SKM-1 treated with dmso at 0.1 percent for 144 hours (cell line): Measurements from ENCODE around the gene MAP3K9.

Source experiments
- DNase-seq: peaks from one replicate; lab custom pipeline; 2025; ENCODE audit not compliant: unreplicated experiment; lab: John Stamatoyannopoulos, UW

The MAP3K9 gene

GRCh38 chr14:70821584-70822529, 12.5 kb upstream of the MAP3K9 start:
- DNase-seq = no peak

- DNase-seq = no peak
Measured at GRCh38 chr14:70816525-70816924, 7.2 kb upstream of the MAP3K9 start.

- no peak for DNase-seq
Measured at GRCh38 chr14:70814466-70814865, 5.2 kb upstream of the MAP3K9 start.

GRCh38 chr14:70812124-70812818, 3.0 kb upstream of the MAP3K9 start:
- DNase-seq = no peak

GRCh38 chr14:70811578-70811977, 2.3 kb upstream of the MAP3K9 start:
- DNase-seq = no peak

GRCh38 chr14:70811050-70811449, 1.7 kb upstream of the MAP3K9 start:
- no peak for DNase-seq

GRCh38 chr14:70810621-70811020, 1.3 kb upstream of the MAP3K9 start:
- no peak for DNase-seq

GRCh38 chr14:70808416-70809224, 693 bp downstream of the MAP3K9 start:
- no peak for DNase-seq

GRCh38 chr14:70807898-70808415, 1.4 kb downstream of the MAP3K9 start:
- no peak for DNase-seq

GRCh38 chr14:70804556-70805162, 4.7 kb downstream of the MAP3K9 start:
- DNase-seq = no peak

GRCh38 chr14:70803321-70804310, 5.7 kb downstream of the MAP3K9 start:
- no peak for DNase-seq

- no peak for DNase-seq
Measured at GRCh38 chr14:70802379-70802778, 6.9 kb downstream of the MAP3K9 start.

GRCh38 chr14:70801836-70802235, 7.5 kb downstream of the MAP3K9 start:
- no peak for DNase-seq

- no peak for DNase-seq
Measured at GRCh38 chr14:70796551-70796950, 12.8 kb downstream of the MAP3K9 start.

- DNase-seq = no peak
Measured at GRCh38 chr14:70794294-70794693, 15.0 kb downstream of the MAP3K9 start.

- no peak for DNase-seq
Measured at GRCh38 chr14:70793637-70794036, 15.7 kb downstream of the MAP3K9 start.

- DNase-seq = no peak
Measured at GRCh38 chr14:70792939-70793338, 16.4 kb downstream of the MAP3K9 start.

- no peak for DNase-seq
Measured at GRCh38 chr14:70791971-70792370, 17.3 kb downstream of the MAP3K9 start.

- no peak for DNase-seq
Measured at GRCh38 chr14:70789961-70790360, 19.4 kb downstream of the MAP3K9 start.

GRCh38 chr14:70789361-70789760, 20.0 kb downstream of the MAP3K9 start:
- DNase-seq = no peak
